Gastrocnemius medialis (tissue), 4 donors: Measurements from ENCODE around the gene FAM118B. TPM values are rescaled to one million over a fixed set of nuclear protein-coding genes. Genes with fewer than 3 reads are reported as not detected.
A peak's percentile ranks its signal among the peaks of the same experiment; 100 is the strongest.

Experiments used
- ATAC-seq, 2 donors: fragments of 150-250 bp; one replicate each; pipeline ENCODE4 v1.9.1; 2016
- DNase-seq, 2 donors: peaks; one replicate each; pipeline ENCODE4 v3.0.0-alpha.2; 2019
- H3K27ac ChIP-seq, 4 donors: fragments of 200-600 bp; sonication (generic); 1 replicate in 1 of 4; 2 replicates in 3 of 4; pipeline ENCODE4 v1.5.1; 2016 to 2018; ENCODE audit warnings: mild to moderate bottlenecking in 2 of 4, moderate library complexity in 1 of 4
- H3K27me3 ChIP-seq, 3 donors: fragments of 200-600 bp; sonication (generic) in 2 of 3; 1 replicate in 1 of 3; 2 replicates in 2 of 3; pipeline versions ENCODE4 v1.5.1 to v1.6.0; 2016 to 2019; ENCODE audit warnings: mild to moderate bottlenecking in 1 of 3, moderate library complexity in 1 of 3
- H3K36me3 ChIP-seq, 2 donors: fragments of 200-600 bp; sonication (generic) in 1 of 2; one replicate each; pipeline ENCODE4 v1.5.1; 2017 to 2018
- H3K4me1 ChIP-seq, 2 donors: fragments of 200-600 bp; sonication (generic) in 1 of 2; one replicate each; pipeline ENCODE4 v1.5.1; 2016 to 2017; ENCODE audit warnings: mild to moderate bottlenecking in 2 of 2
- H3K4me3 ChIP-seq, 4 donors: fragments of 200-600 bp; sonication (generic) in 3 of 4; 1 replicate in 1 of 4; 2 replicates in 3 of 4; pipeline ENCODE4 v1.5.1; 2016 to 2019; ENCODE audit warnings: mild to moderate bottlenecking in 2 of 4
- H3K9me3 ChIP-seq, 3 donors: fragments of 200-600 bp; sonication (generic) in 2 of 3; 1 replicate in 1 of 3; 2 replicates in 2 of 3; pipeline ENCODE4 v1.5.1; 2016 to 2019
- CTCF ChIP-seq, 5 experiments: fragments of 450-650 bp in 3 of 5; fragments of 200-600 bp in 2 of 5; sonication (generic) in 2 of 5; IDR thresholded peaks in 4 of 5; conservative IDR thresholded peaks in 1 of 5; 1 replicate in 4 of 5; 2 replicates in 1 of 5; pipeline ENCODE4 v1.5.1; 2016 to 2019; ENCODE audit warnings: antibody characterized with exemption in 5 of 5, mild to moderate bottlenecking in 3 of 5, moderate library complexity in 3 of 5
- POLR2A ChIP-seq, 2 donors: fragments of 450-650 bp; IDR thresholded peaks; one replicate each; pipeline ENCODE4 v1.6.1; 2017; ENCODE audit warnings: antibody characterized with exemption in 2 of 2, mild to moderate bottlenecking in 2 of 2, moderate library complexity in 2 of 2
- in situ Hi-C, 4 donors: fragments of 200-750 bp; cut with MboI; loops; one replicate each; pipeline versions ENCODE4 v1.15.0 to v1.8.0; 2017; ENCODE audit warnings: low sequenced_read_pairs in 4 of 4
- intact Hi-C: fragments of 100-400 bp; cut with DNase I; formaldehyde crosslinking; loops from one replicate; pipeline ENCODE4 v1.15.1; 2023; ENCODE audit warnings: low total_unique reads
- total RNA-seq, 4 donors: library from RNA; depleted of rRNA; stranded (reverse); fragments of >200 nt; gene quantifications; one replicate each; pipeline versions ENCODE4 v1.1.0 to v1.2.3, GENCODE V29; 2016

FAM118B gene
- total RNA-seq, 4 donors from 2014 or later, result 13.6 to 32.2 (median 23.2) TPM

- no peak for ATAC-seq
- peaks cover 0 to 7% of the 10 kb centered on the region in 2 donors for H3K36me3 ChIP-seq
- no peak for TF ChIP-seq POLR2A (IDR thresholded peaks at IDR 0.05)
- TF ChIP-seq CTCF (IDR thresholded peaks at IDR 0.05 in 4 of 5, conservative IDR thresholded peaks at IDR 0.05 in 1 of 5), result no peak
- intact Hi-C loops, result no loop called here
- no peak for DNase-seq
- H3K27me3 ChIP-seq, result no peaks in the 10 kb centered on the region
- peak overlapping the region; percentile 85 to 95 (median 92) for H3K27ac ChIP-seq
- peak overlapping the region; percentile 72 to 88 (median 84) for H3K4me3 ChIP-seq
- in situ Hi-C loops, result no loop called here
- H3K9me3 ChIP-seq, result no peaks in the 10 kb centered on the region
- H3K4me1 ChIP-seq, result peaks cover 11 to 21% of the 10 kb centered on the region in 2 donors
Observed at GRCh38 chr11:126281666-126282175, 70.1 kb downstream of the FAM118B start.

GRCh38 chr11:126282361-126282735 lies 70.8 kb downstream of the FAM118B start:
- peaks cover 11 to 21% of the 10 kb centered on the region in 2 donors for H3K4me1 ChIP-seq
- ATAC-seq, result peak; percentile 59 to 63
- peaks cover 0 to 1% of the 10 kb centered on the region in 2 donors for H3K36me3 ChIP-seq
- no peaks in the 10 kb centered on the region for H3K27me3 ChIP-seq
- H3K27ac ChIP-seq, result peak overlapping the region; percentile 85 to 95 (median 92)
- peak; percentile 20 to 44 for DNase-seq
- no peak for TF ChIP-seq POLR2A (IDR thresholded peaks at IDR 0.05)
- TF ChIP-seq CTCF (IDR thresholded peaks at IDR 0.05 in 4 of 5, conservative IDR thresholded peaks at IDR 0.05 in 1 of 5), result no peak
- peak overlapping the region; percentile 72 to 88 (median 84) for H3K4me3 ChIP-seq
- in situ Hi-C loops, result no loop called here
- intact Hi-C loops, result no loop called here
- no peaks in the 10 kb centered on the region for H3K9me3 ChIP-seq

- TF ChIP-seq CTCF (IDR thresholded peaks at IDR 0.05 in 4 of 5, conservative IDR thresholded peaks at IDR 0.05 in 1 of 5), result peak; percentile 27 to 52 (median 39)
- TF ChIP-seq POLR2A (IDR thresholded peaks at IDR 0.05), result peak; percentile 39 to 42
Observed at GRCh38 chr11:126282736-126283591, 71.4 kb downstream of the FAM118B start, which contains the start of gene TIRAP. TIRAP (plus strand) TSS chr11:126283093; CDS start chr11:126290895, 7,802 bp downstream.

GRCh38 chr11:126284829-126285228 lies 73.2 kb downstream of the FAM118B start:
- peak in 1 of 2 donors; percentile 48 for DNase-seq
- in situ Hi-C loops (no loop called here), intact Hi-C loops (no loop called here)
- H3K4me3 ChIP-seq, result no peak overlapping the region
- no peaks in the 10 kb centered on the region for H3K36me3 ChIP-seq
- no peak for TF ChIP-seq POLR2A (IDR thresholded peaks at IDR 0.05)
- no peak for TF ChIP-seq CTCF (IDR thresholded peaks at IDR 0.05 in 4 of 5, conservative IDR thresholded peaks at IDR 0.05 in 1 of 5)
- no peak overlapping the region for H3K27ac ChIP-seq
- H3K4me1 ChIP-seq, result peaks cover 11 to 21% of the 10 kb centered on the region in 2 donors
- H3K27me3 ChIP-seq, result no peaks in the 10 kb centered on the region
- ATAC-seq, result no peak
- H3K9me3 ChIP-seq, result no peaks in the 10 kb centered on the region

More at GRCh38 chr11:126282736-126283591, 71.4 kb downstream of the FAM118B start, which contains the start of gene TIRAP:
- peaks cover 11 to 21% of the 10 kb centered on the region in 2 donors for H3K4me1 ChIP-seq
- no peaks in the 10 kb centered on the region for H3K9me3 ChIP-seq
- ATAC-seq, result peak; percentile 83 to 86
- peak within 1 kb of the TSS; percentile 85 to 95 (median 92) for H3K27ac ChIP-seq
- in situ Hi-C loops, result no loop called here
- peak; percentile 30 to 59 for DNase-seq
- intact Hi-C loops, result loop anchor here (1.0 kb wide), 2 partner anchors 15 to 21 kb away; partner anchors contain the start of genes DCPS and SRPRA
- H3K36me3 ChIP-seq, result no peaks in the 10 kb centered on the region
- peak within 1 kb of the TSS; percentile 72 to 88 (median 84) for H3K4me3 ChIP-seq
- no peaks in the 10 kb centered on the region for H3K27me3 ChIP-seq
